ENCODE results near the gene B4GALNT4. TPM values are rescaled to one million over a fixed set of nuclear protein-coding genes. Genes with fewer than 3 reads are reported as not detected.

The B4GALNT4 gene
- total and polyA plus RNA-seq, 4 donors, result 0.15 to 0.42 (median 0.42) TPM; not detected in 1

GRCh38 chr11:403021-403760 is 33.9 kb downstream of the B4GALNT4 start:
- 91% methylated on average over 55 of the region's 55 CpGs for WGBS
- no peak for DNase-seq (ENCODE audit: low spot score)

GRCh38 chr11:403761-404431 is 34.6 kb downstream of the B4GALNT4 start:
- Histone ChIP-seq H3K9me3 (ENCODE audit: control insufficient read depth in 4 of 4, low read length in 3 of 4) (no peaks in the 10 kb centered on the region), H3K27me3 (ENCODE audit: control insufficient read depth in 4 of 4, insufficient read depth in 4 of 4, low read length in 3 of 4) (peaks cover 0 to under 1% (median 0%) of the 10 kb centered on the region in 4 donors), H3K9ac (ENCODE audit: low read depth in 1 of 2, low read length in 2 of 2) (no peak overlapping the region), H3K4me1 (ENCODE audit: control insufficient read depth in 4 of 4, insufficient read depth in 4 of 4, low read length in 3 of 4) (peaks cover 22 to 37% (median 28%) of the 10 kb centered on the region in 4 donors), H3K36me3 (ENCODE audit: control insufficient read depth in 4 of 4, insufficient read depth in 3 of 4, low read depth in 1 of 4, low read length in 3 of 4) (peaks cover 0 to 2% (median 0%) of the 10 kb centered on the region in 4 donors), H3K4me3 (ENCODE audit: low read depth in 1 of 3, low read length in 3 of 3) (no peak overlapping the region), H3K27ac (ENCODE audit: low read depth in 1 of 2, low read length in 2 of 2) (no peak overlapping the region)
- no peak for DNase-seq (ENCODE audit: low spot score)
- 90% methylated on average over 27 of the region's 27 CpGs for WGBS
- TF ChIP-seq HNF4G (IDR thresholded peaks at IDR 0.05), result no peak
- no peak for TF ChIP-seq MAX (IDR thresholded peaks at IDR 0.05)
- TF ChIP-seq YY1 (IDR thresholded peaks at IDR 0.05), result no peak
- TF ChIP-seq CTCF (IDR thresholded peaks at IDR 0.05; ENCODE audit: low read depth, low read length, missing input control), result no peak
- TF ChIP-seq FOXA2 (IDR thresholded peaks at IDR 0.05), result no peak
- TF ChIP-seq RXRA (IDR thresholded peaks at IDR 0.05), result no peak
- no peak for TF ChIP-seq NR2F2 (IDR thresholded peaks at IDR 0.05)
- no peak for TF ChIP-seq GABPA (IDR thresholded peaks at IDR 0.05 in 1 of 2, conservative IDR thresholded peaks at IDR 0.05 in 1 of 2)
- TF ChIP-seq FOXA1 (IDR thresholded peaks at IDR 0.05), result no peak
- TF ChIP-seq RAD21 (IDR thresholded peaks at IDR 0.05), result no peak
- TF ChIP-seq ZBTB33 (IDR thresholded peaks at IDR 0.05), result no peak
- TF ChIP-seq TAF1 (conservative IDR thresholded peaks at IDR 0.05), result no peak

More at GRCh38 chr11:403021-403760, 33.9 kb downstream of the B4GALNT4 start:
- H3K9ac ChIP-seq (ENCODE audit: low read depth in 1 of 2, low read length in 2 of 2), result no peak overlapping the region
- peaks cover 15 to 30% (median 24%) of the 10 kb centered on the region in 4 donors for H3K4me1 ChIP-seq (ENCODE audit: control insufficient read depth in 4 of 4, insufficient read depth in 4 of 4, low read length in 3 of 4)
- peaks cover 0 to 2% (median 0%) of the 10 kb centered on the region in 4 donors for H3K36me3 ChIP-seq (ENCODE audit: control insufficient read depth in 4 of 4, insufficient read depth in 3 of 4, low read depth in 1 of 4, low read length in 3 of 4)
- no peak for TF ChIP-seq ZBTB33 (IDR thresholded peaks at IDR 0.05)
- no peak for TF ChIP-seq TAF1 (conservative IDR thresholded peaks at IDR 0.05)
- no peak for TF ChIP-seq SP1 (IDR thresholded peaks at IDR 0.05)
- no peak for TF ChIP-seq FOXA1 (IDR thresholded peaks at IDR 0.05)
- TF ChIP-seq CTCF (IDR thresholded peaks at IDR 0.05; ENCODE audit: low read depth, low read length, missing input control), result no peak
- TF ChIP-seq HNF4G (IDR thresholded peaks at IDR 0.05), result no peak
- no peak for TF ChIP-seq GABPA (IDR thresholded peaks at IDR 0.05 in 1 of 2, conservative IDR thresholded peaks at IDR 0.05 in 1 of 2)
- no peak for TF ChIP-seq YY1 (IDR thresholded peaks at IDR 0.05)
- no peak for TF ChIP-seq MAX (IDR thresholded peaks at IDR 0.05)
- no peak for TF ChIP-seq HNF4A (conservative IDR thresholded peaks at IDR 0.05)
- no peak overlapping the region for H3K4me3 ChIP-seq (ENCODE audit: low read depth in 1 of 3, low read length in 3 of 3)
- no peaks in the 10 kb centered on the region for H3K9me3 ChIP-seq (ENCODE audit: control insufficient read depth in 4 of 4, low read length in 3 of 4)
- no peak overlapping the region for H3K27ac ChIP-seq (ENCODE audit: low read depth in 1 of 2, low read length in 2 of 2)
- peaks cover 0 to 3% (median 0%) of the 10 kb centered on the region in 4 donors for H3K27me3 ChIP-seq (ENCODE audit: control insufficient read depth in 4 of 4, insufficient read depth in 4 of 4, low read length in 3 of 4)
